HG03521 (cell line): ENCODE measurements around the gene SNX9.
"Not testable (repeated sequence)": the region's sequence is repeated elsewhere in the genome, so short reads cannot be mapped to it uniquely, and the experiment has no call there.

ENCODE experiments used
- ATAC-seq: cut with Tn5 transposase; IDR thresholded peaks from one replicate; pipeline ENCODE4 v1.9.1; 2021; ENCODE audit warnings: mild to moderate bottlenecking, moderate library complexity; ENCODE audit not compliant: unreplicated experiment

Gene SNX9

GRCh38 chr6:157879873-157880254 lies 56.8 kb downstream of the SNX9 start:
- ATAC-seq: peak; percentile 32

- ATAC-seq: no peak
Measured at GRCh38 chr6:157880534-157880933, 57.5 kb downstream of the SNX9 start.

- ATAC-seq: no peak
Measured at GRCh38 chr6:157881342-157881741, 58.3 kb downstream of the SNX9 start.

- no peak for ATAC-seq
Measured at GRCh38 chr6:157884756-157885155, 61.7 kb downstream of the SNX9 start.

- ATAC-seq: no peak
Measured at GRCh38 chr6:157885211-157885788, 62.3 kb downstream of the SNX9 start.

GRCh38 chr6:157885876-157886275 lies 62.8 kb downstream of the SNX9 start:
- ATAC-seq: no peak

GRCh38 chr6:157887892-157888291 lies 64.8 kb downstream of the SNX9 start:
- ATAC-seq: no peak

- ATAC-seq: no peak
Measured at GRCh38 chr6:157891544-157892362, 68.7 kb downstream of the SNX9 start.

GRCh38 chr6:157892363-157892877 lies 69.4 kb downstream of the SNX9 start:
- no peak for ATAC-seq

GRCh38 chr6:157893238-157893637 lies 70.2 kb downstream of the SNX9 start:
- ATAC-seq: no peak

GRCh38 chr6:157895585-157895984 lies 72.5 kb downstream of the SNX9 start:
- ATAC-seq: no peak

GRCh38 chr6:157896932-157897331 lies 73.9 kb downstream of the SNX9 start:
- ATAC-seq: no peak

- ATAC-seq: no peak
Measured at GRCh38 chr6:157898169-157898568, 75.1 kb downstream of the SNX9 start.

GRCh38 chr6:157898640-157899039 lies 75.6 kb downstream of the SNX9 start:
- ATAC-seq: no peak

- ATAC-seq: not testable (repeated sequence)
Measured at GRCh38 chr6:157900262-157900661, 77.2 kb downstream of the SNX9 start.

- ATAC-seq: not testable (repeated sequence)
Measured at GRCh38 chr6:157900751-157901150, 77.7 kb downstream of the SNX9 start.

- no peak for ATAC-seq
Measured at GRCh38 chr6:157904999-157905398, 82.0 kb downstream of the SNX9 start.

- ATAC-seq: no peak
Measured at GRCh38 chr6:157905590-157906342, 82.7 kb downstream of the SNX9 start.

- ATAC-seq: no peak
Measured at GRCh38 chr6:157906537-157907061, 83.6 kb downstream of the SNX9 start.

- ATAC-seq: no peak
Measured at GRCh38 chr6:157907651-157908050, 84.6 kb downstream of the SNX9 start.
